ENCODE measurements around the gene CD8A. TPM values are rescaled to one million over a fixed set of nuclear protein-coding genes. Genes with fewer than 3 reads are reported as not detected.

Gene CD8A
- total RNA-seq, 1 experiment from 2014 or later: not detected

- Mint-ChIP-seq H3K27ac (ENCODE audit: low read depth, unreplicated experiment) (no peak overlapping the region), H3K27me3 (ENCODE audit: insufficient read depth, unreplicated experiment) (no peaks in the 10 kb centered on the region), H3K36me3 (ENCODE audit: insufficient read depth, unreplicated experiment) (no peaks in the 10 kb centered on the region), H3K9me3 (ENCODE audit: unreplicated experiment) (no peaks in the 10 kb centered on the region), H3K4me3 (ENCODE audit: unreplicated experiment) (peak overlapping the region; percentile 71), H3K4me1 (ENCODE audit: insufficient read depth, unreplicated experiment) (peaks cover 6% of the 10 kb centered on the region)
- no TSS peak for BruUV-seq (replicated peaks)
- TF ChIP-seq CTCF (IDR thresholded peaks at IDR 0.05; ENCODE audit: unreplicated experiment): no peak
- no peak for DNase-seq (ENCODE audit: unreplicated experiment)
- ChIA-PET POLR2A (interaction anchor here (0.6 to 0.7 kb wide), 2 partner anchors 28 to 30 kb away, joined by 3 to 5 read pairs; no protein-coding TSS in a partner anchor), CTCF (interaction anchor here (0.5 to 2.5 kb wide), 8 partner anchors 10 to 586 kb away, joined by 3 to 21 read pairs (median 6); no protein-coding TSS in a partner anchor)
- intact Hi-C loops (cut with micrococcal nuclease): no loop called here
Measured at GRCh38 chr2:86807133-86807467, 16.4 kb upstream of the CD8A start.

GRCh38 chr2:86806059-86806857 is 15.5 kb upstream of the CD8A start:
- Mint-ChIP-seq H3K27me3 (ENCODE audit: insufficient read depth, unreplicated experiment) (no peaks in the 10 kb centered on the region), H3K9me3 (ENCODE audit: unreplicated experiment) (no peaks in the 10 kb centered on the region), H3K4me1 (ENCODE audit: insufficient read depth, unreplicated experiment) (peaks cover 6% of the 10 kb centered on the region), H3K36me3 (ENCODE audit: insufficient read depth, unreplicated experiment) (no peaks in the 10 kb centered on the region), H3K4me3 (ENCODE audit: unreplicated experiment) (no peak overlapping the region), H3K27ac (ENCODE audit: low read depth, unreplicated experiment) (no peak overlapping the region)
- TF ChIP-seq CTCF (IDR thresholded peaks at IDR 0.05; ENCODE audit: unreplicated experiment): no peak
- POLR2A ChIA-PET: no interaction called here
- no peak for DNase-seq (ENCODE audit: unreplicated experiment)
- intact Hi-C loops (cut with micrococcal nuclease): no loop called here
- BruUV-seq (replicated peaks): no TSS peak
- CTCF ChIA-PET: interaction anchor here (0.7 to 2.0 kb wide), 2 partner anchors 41 to 432 kb away, joined by 4 to 12 read pairs; no protein-coding TSS in a partner anchor

GRCh38 chr2:86800856-86801567 is 10.3 kb upstream of the CD8A start:
- H3K9me3 Mint-ChIP-seq (ENCODE audit: unreplicated experiment): peaks cover 15% of the 10 kb centered on the region
- no peak overlapping the region for H3K27ac Mint-ChIP-seq (ENCODE audit: low read depth, unreplicated experiment)
- BruUV-seq (replicated peaks): no TSS peak
- H3K36me3 Mint-ChIP-seq (ENCODE audit: insufficient read depth, unreplicated experiment): no peaks in the 10 kb centered on the region
- POLR2A ChIA-PET: no interaction called here
- H3K4me3 Mint-ChIP-seq (ENCODE audit: unreplicated experiment): no peak overlapping the region
- H3K4me1 Mint-ChIP-seq (ENCODE audit: insufficient read depth, unreplicated experiment): no peaks in the 10 kb centered on the region
- H3K27me3 Mint-ChIP-seq (ENCODE audit: insufficient read depth, unreplicated experiment): no peaks in the 10 kb centered on the region
- DNase-seq (ENCODE audit: unreplicated experiment): no peak
- intact Hi-C loops (cut with micrococcal nuclease): no loop called here
- CTCF ChIA-PET: interaction anchor here (1.3 kb wide), 1 partner anchor 36 kb away, joined by 5 read pairs; no protein-coding TSS in a partner anchor
- no peak for TF ChIP-seq CTCF (IDR thresholded peaks at IDR 0.05; ENCODE audit: unreplicated experiment)

GRCh38 chr2:86794861-86795260 is 4.1 kb upstream of the CD8A start:
- ChIA-PET POLR2A (no interaction called here), CTCF (interaction anchor here (3.9 kb wide), 1 partner anchor 13 kb away, joined by 21 read pairs; no protein-coding TSS in a partner anchor)
- BruUV-seq (replicated peaks): no TSS peak
- no peak for DNase-seq (ENCODE audit: unreplicated experiment)
- no peaks in the 10 kb centered on the region for H3K4me1 Mint-ChIP-seq (ENCODE audit: insufficient read depth, unreplicated experiment)
- H3K9me3 Mint-ChIP-seq (ENCODE audit: unreplicated experiment): peaks cover 28% of the 10 kb centered on the region
- H3K36me3 Mint-ChIP-seq (ENCODE audit: insufficient read depth, unreplicated experiment): no peaks in the 10 kb centered on the region
- no peak overlapping the region for H3K27ac Mint-ChIP-seq (ENCODE audit: low read depth, unreplicated experiment)
- no peak overlapping the region for H3K4me3 Mint-ChIP-seq (ENCODE audit: unreplicated experiment)
- no peak for TF ChIP-seq CTCF (IDR thresholded peaks at IDR 0.05; ENCODE audit: unreplicated experiment)
- H3K27me3 Mint-ChIP-seq (ENCODE audit: insufficient read depth, unreplicated experiment): peaks cover 10% of the 10 kb centered on the region
- intact Hi-C loops (cut with micrococcal nuclease): no loop called here
